HG03045 (cell line): ENCODE data around the gene PTGR3.

ENCODE experiments used
- ATAC-seq: cut with Tn5 transposase; IDR thresholded peaks from one replicate; pipeline ENCODE4 v1.9.1; 2021; ENCODE audit warnings: mild to moderate bottlenecking, moderate library complexity; ENCODE audit not compliant: unreplicated experiment

The PTGR3 gene

DNA sequence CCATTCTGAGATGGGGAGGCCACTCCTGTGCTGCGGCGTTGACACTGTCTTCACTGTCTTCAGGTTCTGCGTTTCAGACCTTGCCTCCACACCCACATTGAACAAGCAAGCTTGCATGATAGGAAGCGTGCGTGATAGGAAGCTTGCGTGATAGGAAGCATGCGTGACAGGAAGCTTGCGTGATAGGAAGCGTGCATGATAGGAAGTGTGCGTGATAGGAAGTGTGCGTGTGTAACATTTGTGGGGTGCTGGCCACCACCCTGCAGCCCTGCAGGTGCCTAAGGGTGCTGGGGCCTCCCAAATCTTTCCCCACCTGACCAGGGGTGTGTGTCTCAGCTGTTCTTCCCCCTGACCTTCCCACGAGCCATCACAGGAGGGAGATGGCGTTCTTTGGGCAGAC, 27.0 kb upstream of the PTGR3 start:
- no peak for ATAC-seq

DNA sequence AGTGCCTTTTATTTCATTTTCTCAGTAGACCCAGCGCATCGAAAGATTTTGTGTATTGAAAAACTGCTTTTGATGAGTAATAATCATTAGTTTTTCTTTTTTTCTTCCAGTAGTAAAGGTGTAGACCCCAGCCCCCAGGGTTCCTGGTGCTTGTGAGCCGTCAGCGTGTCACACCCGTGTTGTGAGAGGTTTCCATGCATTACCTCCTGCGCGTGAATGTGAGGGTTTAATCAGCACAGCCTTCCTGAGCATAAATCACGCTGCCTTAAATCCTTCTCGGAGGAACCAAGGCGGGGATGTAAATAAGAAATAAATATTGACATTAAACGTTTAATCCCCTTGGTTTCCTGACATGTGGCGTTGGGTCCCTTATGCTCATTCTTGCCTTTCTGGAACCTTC, 26.0 kb upstream of the PTGR3 start:
- ATAC-seq: no peak

DNA sequence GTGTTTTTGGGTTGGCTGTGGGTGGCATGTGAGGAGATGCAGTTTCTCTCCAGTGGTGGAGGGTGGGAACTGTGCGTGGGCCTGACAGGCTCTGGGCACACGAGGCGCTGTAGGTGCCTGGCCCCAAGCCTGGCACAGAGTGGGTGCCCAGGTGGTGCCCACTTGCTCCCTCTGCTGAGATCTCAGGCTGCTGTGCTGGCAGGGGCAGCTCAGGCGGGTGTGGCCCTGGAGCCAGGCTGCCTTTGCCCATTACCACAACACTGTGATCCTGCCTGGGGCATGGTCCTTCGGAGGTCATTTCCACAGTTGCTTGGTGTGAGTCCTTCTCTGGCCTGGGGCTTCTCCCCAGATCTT, 22.1 kb upstream of the PTGR3 start:
- no peak for ATAC-seq

GRCh38 chr18:75230163-75231052, 21.5 kb upstream of the PTGR3 start:
- no peak for ATAC-seq

GRCh38 chr18:75229437-75229836, 20.5 kb upstream of the PTGR3 start:
- ATAC-seq: no peak

DNA sequence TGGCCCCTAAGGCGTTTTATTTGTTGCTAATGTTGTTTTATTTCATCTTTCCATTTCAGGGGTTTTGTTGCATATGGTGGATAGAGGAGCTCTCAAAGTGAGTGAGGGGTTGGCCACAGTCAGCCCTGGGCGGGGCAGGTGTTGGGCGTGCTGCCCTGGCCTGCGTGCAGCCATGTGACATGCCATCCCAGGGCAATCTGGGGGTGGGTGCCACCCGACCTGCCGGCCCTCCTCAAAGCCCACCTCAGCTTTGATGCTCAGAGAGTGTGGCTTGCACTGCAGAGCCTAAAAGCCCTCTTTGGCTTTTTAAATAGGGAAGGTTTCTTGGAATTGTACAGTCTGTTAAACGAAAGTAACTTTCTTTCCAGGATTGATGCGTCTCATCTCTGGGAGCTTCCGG, 20.0 kb upstream of the PTGR3 start:
- no peak for ATAC-seq

- ATAC-seq: no peak
These were observed 18.8 kb upstream of the PTGR3 start for GRCh38 chr18:75227535-75228296.

DNA sequence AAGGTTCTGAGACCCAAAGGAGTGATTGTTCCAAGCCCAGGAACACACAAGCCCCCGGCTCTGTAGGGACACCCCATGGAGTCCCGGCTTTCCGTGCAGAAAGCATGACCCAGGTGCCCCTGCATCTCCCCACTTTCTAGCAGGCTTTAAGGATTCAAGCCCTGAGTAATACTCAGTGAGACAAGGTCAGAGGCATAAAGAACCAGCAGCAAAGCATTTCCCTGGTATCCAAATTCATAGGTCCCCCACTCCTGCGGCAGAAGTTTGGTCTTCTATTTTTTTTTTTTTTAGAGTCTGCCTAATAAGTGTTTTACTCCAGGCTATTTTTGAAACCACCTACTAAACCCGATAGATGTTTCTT, 18.0 kb upstream of the PTGR3 start:
- no peak for ATAC-seq

- no peak for ATAC-seq
These were observed 17.5 kb upstream of the PTGR3 start for GRCh38 chr18:75226286-75226955.

DNA sequence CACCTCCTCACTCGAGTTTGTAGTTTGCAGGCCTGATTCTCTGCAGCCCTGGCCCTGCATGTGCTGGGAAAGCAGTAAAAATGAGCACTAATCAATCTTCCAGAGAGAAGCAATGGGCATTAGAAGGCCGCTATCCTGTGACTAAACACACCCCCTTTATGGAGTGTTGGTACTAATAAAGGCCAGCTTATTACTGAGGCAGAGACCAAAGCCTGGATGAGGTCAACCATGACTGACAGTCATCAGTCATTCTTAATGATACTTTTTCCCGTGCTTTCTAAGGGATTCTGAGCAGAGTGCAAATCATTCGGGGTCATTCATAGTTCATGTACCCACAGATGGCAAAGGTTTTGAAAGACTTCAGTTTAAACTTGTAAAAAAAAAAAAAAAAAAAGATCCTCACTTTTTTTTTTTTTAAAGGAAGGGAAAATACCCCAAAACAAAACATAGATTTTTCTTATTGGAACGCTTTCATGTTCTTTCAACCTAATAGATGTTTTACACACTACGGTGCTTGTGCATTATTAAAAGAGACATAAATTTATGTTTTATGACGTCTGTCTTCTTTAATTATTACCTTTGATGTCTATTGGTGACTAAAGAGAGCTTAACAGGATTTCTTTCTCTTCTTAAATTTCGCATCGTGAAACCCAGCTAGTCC, 14.9 kb upstream of the PTGR3 start:
- no peak for ATAC-seq

DNA sequence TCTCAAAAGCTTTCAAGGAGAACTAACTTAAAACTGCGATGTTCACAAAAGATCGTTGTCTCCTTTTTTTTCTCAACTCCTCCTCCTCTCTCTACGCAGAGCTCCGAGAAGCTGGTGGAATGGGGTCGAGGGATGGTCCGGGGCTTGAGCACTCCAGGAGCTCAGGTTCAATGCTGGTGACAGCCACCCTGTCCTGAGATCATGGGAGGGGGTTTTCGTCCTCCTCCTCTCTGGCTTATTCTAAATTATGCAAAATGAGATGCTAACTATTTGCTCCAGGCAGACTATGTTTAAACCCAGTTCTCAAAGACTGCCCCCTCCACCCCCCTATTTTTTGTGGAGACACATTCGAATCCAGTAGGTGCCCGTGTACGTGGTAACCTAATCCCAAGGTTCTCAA, 13.5 kb upstream of the PTGR3 start:
- ATAC-seq: no peak

GRCh38 chr18:75221897-75222296, 13.0 kb upstream of the PTGR3 start:
- no peak for ATAC-seq

- ATAC-seq: no peak
These were observed 12.5 kb upstream of the PTGR3 start for GRCh38 chr18:75221397-75221796.

DNA sequence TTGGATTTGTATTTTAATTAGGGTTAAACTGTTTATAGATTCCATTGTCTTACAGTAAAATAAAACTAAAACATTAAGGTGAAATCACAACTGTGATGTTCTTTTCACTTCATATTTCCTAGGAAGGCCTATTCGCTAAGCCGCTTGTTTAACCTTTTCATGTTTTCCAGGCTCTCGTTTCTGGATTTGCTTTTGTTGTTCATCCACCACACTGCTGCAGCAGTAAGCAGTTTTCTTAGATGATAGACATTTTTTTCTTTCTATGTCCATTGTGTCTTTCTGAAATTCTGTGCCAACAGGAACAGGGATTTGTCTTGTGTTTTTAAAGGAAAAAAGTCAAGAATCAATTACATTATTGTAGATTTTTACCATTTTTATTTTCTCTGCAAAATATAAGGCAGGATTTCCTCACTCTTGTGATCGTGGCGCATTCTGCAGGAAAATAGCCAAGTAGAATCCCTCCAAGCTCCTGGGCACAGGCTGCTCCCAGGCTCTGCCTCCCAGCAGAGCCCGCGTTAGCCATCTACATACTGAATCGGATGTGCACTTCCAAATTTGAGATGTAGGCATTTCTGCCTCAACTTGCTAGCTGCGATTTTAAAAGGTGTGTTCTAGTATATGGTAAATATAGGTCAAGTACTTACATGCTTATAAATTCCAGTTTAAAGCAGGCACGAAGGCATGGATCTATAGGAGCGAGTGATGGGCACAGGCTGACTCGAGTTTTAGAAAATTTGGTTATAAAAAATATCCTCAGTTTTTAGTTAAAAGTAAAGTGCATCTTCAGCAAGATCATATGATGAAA, 11.8 kb upstream of the PTGR3 start:
- ATAC-seq: no peak

DNA sequence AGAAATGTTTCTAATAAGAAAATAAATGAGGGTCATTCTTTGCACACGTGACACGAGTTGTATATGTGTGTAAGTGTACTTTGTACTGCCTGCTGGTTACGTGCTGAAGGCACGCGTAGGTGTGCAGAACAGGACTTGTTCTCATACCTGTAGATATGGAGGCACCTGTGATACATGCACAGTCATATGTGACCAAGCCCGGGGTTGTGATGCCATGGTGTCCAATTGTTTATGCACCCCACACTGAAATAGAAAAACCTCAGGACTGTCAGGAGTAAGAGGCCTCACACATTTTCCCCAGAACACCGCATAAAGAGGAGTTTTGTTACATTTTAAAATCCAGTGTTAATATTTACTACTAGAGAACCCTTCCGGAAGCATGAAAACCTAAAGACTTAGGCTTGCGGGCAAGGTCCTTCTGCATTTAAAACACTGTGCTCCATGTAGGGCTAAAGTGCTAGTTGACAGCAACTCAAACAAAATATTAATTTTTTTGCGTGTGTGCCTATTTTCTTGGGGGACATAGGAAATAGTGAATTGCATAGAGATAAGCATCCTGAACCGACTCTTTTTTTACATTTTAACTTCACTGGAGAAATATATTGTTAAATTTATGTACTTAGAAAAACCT, 10.9 kb upstream of the PTGR3 start:
- ATAC-seq: no peak

- no peak for ATAC-seq
These were observed 9.4 kb upstream of the PTGR3 start for GRCh38 chr18:75218065-75218923.

- ATAC-seq: no peak
These were observed 8.2 kb upstream of the PTGR3 start for GRCh38 chr18:75216911-75217689.

DNA sequence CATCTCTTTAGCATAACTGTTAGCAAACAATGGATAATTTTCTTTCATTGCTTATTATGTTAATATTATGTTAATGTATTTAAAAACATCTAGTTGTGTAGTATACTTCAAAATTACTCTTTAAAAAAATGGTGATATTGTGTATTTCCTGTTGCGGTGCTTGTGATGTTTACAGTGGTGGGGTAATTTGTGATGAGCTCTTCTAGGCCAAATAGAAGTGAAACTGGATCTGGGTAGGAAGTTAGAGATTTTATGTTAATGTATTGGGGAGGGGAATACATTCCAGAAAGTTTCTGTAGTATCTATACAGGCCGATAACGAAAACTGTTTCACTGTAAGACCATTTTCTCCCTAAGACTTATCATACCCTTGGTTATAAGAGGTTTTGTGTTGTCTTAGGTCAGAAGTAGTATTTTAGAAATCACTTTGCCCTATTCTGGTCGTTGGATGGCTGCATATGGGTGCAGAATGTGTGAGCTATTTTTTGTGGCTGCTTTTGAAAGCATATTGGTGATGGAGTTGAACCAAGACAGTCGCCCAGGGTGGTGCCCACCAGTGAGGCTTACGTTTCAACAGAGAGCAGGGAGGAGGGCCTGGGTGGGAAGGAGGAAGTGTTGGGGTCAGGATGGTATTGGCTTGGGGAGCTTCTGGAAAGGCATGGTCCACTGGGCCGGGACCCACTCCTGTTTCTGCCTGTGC, 7.4 kb upstream of the PTGR3 start:
- no peak for ATAC-seq
